ENCODE results near the gene HDDC2. TPM values are rescaled to one million over a fixed set of nuclear protein-coding genes. Genes with fewer than 3 reads are reported as not detected.

Gene HDDC2
- 10 to 100 TPM; 88.9 to 92.3 TPM for total RNA-seq

GRCh38 chr6:125301435-125302391 is at the start of gene HDDC2:
TSS of gene HDDC2 (minus strand) at chr6:125301967. CDS start at chr6:125301932, 35 bp downstream.
- peak within 1 kb of the TSS; percentile 91 for H3K4me3 Mint-ChIP-seq
- peak within 1 kb of the TSS; percentile 95 for H3K27ac Mint-ChIP-seq
- H3K36me3 Mint-ChIP-seq: peaks cover 32% of the 10 kb centered on the region
- DNase-seq: peak; percentile 57
- ChIA-PET CTCF (interaction anchor here (0.9 to 3.5 kb wide), 8 partner anchors 9 to 655 kb away, joined by 3 to 18 read pairs (median 7); partner anchors contain the start of genes HINT3, NCOA7 and TPD52L1), POLR2A (interaction anchor here (0.7 to 1.4 kb wide), 6 partner anchors 8 to 685 kb away, joined by 3 to 7 read pairs (median 4); partner anchors contain the start of genes NCOA7 and TRMT11)
- H3K27me3 Mint-ChIP-seq: no peaks in the 10 kb centered on the region
- H3K4me1 Mint-ChIP-seq (ENCODE audit: low read depth): peaks cover 54% of the 10 kb centered on the region
- intact Hi-C loops (cut with micrococcal nuclease): loop anchor here (1.0 to 5.0 kb wide), 5 partner anchors 109 to 686 kb away; partner anchors contain the start of genes HINT3, TPD52L1 and TRMT11
- H3K9me3 Mint-ChIP-seq: no peaks in the 10 kb centered on the region

GRCh38 chr6:125346926-125347563 is 45.3 kb upstream of the HDDC2 start:
- Mint-ChIP-seq H3K36me3 (no peaks in the 10 kb centered on the region), H3K27me3 (no peaks in the 10 kb centered on the region), H3K4me3 (no peak overlapping the region), H3K4me1 (ENCODE audit: low read depth) (peaks cover 5% of the 10 kb centered on the region), H3K9me3 (no peaks in the 10 kb centered on the region), H3K27ac (no peak overlapping the region)
- ChIA-PET CTCF (no interaction called here), POLR2A (no interaction called here)
- DNase-seq: no peak
- intact Hi-C loops (cut with micrococcal nuclease): no loop called here

- CTCF ChIA-PET: no interaction called here
- H3K36me3 Mint-ChIP-seq: no peaks in the 10 kb centered on the region
- H3K27ac Mint-ChIP-seq: no peak overlapping the region
- no peaks in the 10 kb centered on the region for H3K9me3 Mint-ChIP-seq
- H3K4me3 Mint-ChIP-seq: no peak overlapping the region
- H3K27me3 Mint-ChIP-seq: peaks cover 1% of the 10 kb centered on the region
- intact Hi-C loops (cut with micrococcal nuclease): no loop called here
- POLR2A ChIA-PET: no interaction called here
- no peak for DNase-seq
- peaks cover 5% of the 10 kb centered on the region for H3K4me1 Mint-ChIP-seq (ENCODE audit: low read depth)
These were observed 44.6 kb upstream of the HDDC2 start for GRCh38 chr6:125346201-125346925.

GRCh38 chr6:125341460-125341859 is 39.7 kb upstream of the HDDC2 start:
- no peak overlapping the region for H3K27ac Mint-ChIP-seq
- H3K9me3 Mint-ChIP-seq: no peaks in the 10 kb centered on the region
- H3K27me3 Mint-ChIP-seq: peaks cover 5% of the 10 kb centered on the region
- no peak overlapping the region for H3K4me3 Mint-ChIP-seq
- DNase-seq: no peak
- H3K36me3 Mint-ChIP-seq: no peaks in the 10 kb centered on the region
- POLR2A ChIA-PET: no interaction called here
- peaks cover under 1% of the 10 kb centered on the region for H3K4me1 Mint-ChIP-seq (ENCODE audit: low read depth)
- CTCF ChIA-PET: no interaction called here
- intact Hi-C loops (cut with micrococcal nuclease): no loop called here

- Mint-ChIP-seq H3K27me3 (peaks cover 7% of the 10 kb centered on the region), H3K4me3 (no peak overlapping the region), H3K27ac (no peak overlapping the region), H3K9me3 (no peaks in the 10 kb centered on the region), H3K4me1 (ENCODE audit: low read depth) (no peaks in the 10 kb centered on the region), H3K36me3 (no peaks in the 10 kb centered on the region)
- no peak for DNase-seq
- intact Hi-C loops (cut with micrococcal nuclease): no loop called here
- POLR2A ChIA-PET: no interaction called here
- CTCF ChIA-PET: no interaction called here
These were observed 39.2 kb upstream of the HDDC2 start for GRCh38 chr6:125340991-125341390.

GRCh38 chr6:125340175-125340835 is 38.5 kb upstream of the HDDC2 start:
- intact Hi-C loops (cut with micrococcal nuclease): no loop called here
- DNase-seq: no peak
- Mint-ChIP-seq H3K27me3 (peaks cover 13% of the 10 kb centered on the region), H3K4me1 (ENCODE audit: low read depth) (no peaks in the 10 kb centered on the region), H3K36me3 (no peaks in the 10 kb centered on the region), H3K4me3 (no peak overlapping the region), H3K27ac (no peak overlapping the region), H3K9me3 (no peaks in the 10 kb centered on the region)
- ChIA-PET POLR2A (no interaction called here), CTCF (no interaction called here)

GRCh38 chr6:125339653-125340052 is 37.9 kb upstream of the HDDC2 start:
- no peak overlapping the region for H3K4me3 Mint-ChIP-seq
- H3K4me1 Mint-ChIP-seq (ENCODE audit: low read depth): no peaks in the 10 kb centered on the region
- no peak overlapping the region for H3K27ac Mint-ChIP-seq
- ChIA-PET CTCF (no interaction called here), POLR2A (no interaction called here)
- no peaks in the 10 kb centered on the region for H3K36me3 Mint-ChIP-seq
- intact Hi-C loops (cut with micrococcal nuclease): no loop called here
- no peaks in the 10 kb centered on the region for H3K9me3 Mint-ChIP-seq
- no peak for DNase-seq
- peaks cover 14% of the 10 kb centered on the region for H3K27me3 Mint-ChIP-seq

GRCh38 chr6:125338381-125338780 is 36.6 kb upstream of the HDDC2 start:
- Mint-ChIP-seq H3K9me3 (no peaks in the 10 kb centered on the region), H3K4me1 (ENCODE audit: low read depth) (no peaks in the 10 kb centered on the region), H3K4me3 (no peak overlapping the region), H3K27me3 (peaks cover 17% of the 10 kb centered on the region), H3K36me3 (no peaks in the 10 kb centered on the region), H3K27ac (no peak overlapping the region)
- DNase-seq: no peak
- intact Hi-C loops (cut with micrococcal nuclease): no loop called here
- CTCF ChIA-PET: interaction anchor here (0.6 to 1.0 kb wide), 2 partner anchors 12 to 347 kb away, joined by 3 read pairs; no protein-coding TSS in a partner anchor
- POLR2A ChIA-PET: no interaction called here

- H3K4me1 Mint-ChIP-seq (ENCODE audit: low read depth): no peaks in the 10 kb centered on the region
- intact Hi-C loops (cut with micrococcal nuclease): no loop called here
- ChIA-PET CTCF (interaction anchor here (0.6 to 1.0 kb wide), 2 partner anchors 13 to 346 kb away, joined by 3 read pairs; no protein-coding TSS in a partner anchor), POLR2A (no interaction called here)
- peaks cover 21% of the 10 kb centered on the region for H3K27me3 Mint-ChIP-seq
- H3K4me3 Mint-ChIP-seq: no peak overlapping the region
- no peak overlapping the region for H3K27ac Mint-ChIP-seq
- H3K9me3 Mint-ChIP-seq: no peaks in the 10 kb centered on the region
- no peaks in the 10 kb centered on the region for H3K36me3 Mint-ChIP-seq
- no peak for DNase-seq
These were observed 35.9 kb upstream of the HDDC2 start for GRCh38 chr6:125337706-125338105.

GRCh38 chr6:125332664-125333063 is 30.9 kb upstream of the HDDC2 start:
- Mint-ChIP-seq H3K27me3 (peaks cover 21% of the 10 kb centered on the region), H3K27ac (no peak overlapping the region), H3K36me3 (no peaks in the 10 kb centered on the region), H3K4me3 (no peak overlapping the region), H3K9me3 (no peaks in the 10 kb centered on the region), H3K4me1 (ENCODE audit: low read depth) (no peaks in the 10 kb centered on the region)
- DNase-seq: no peak
- ChIA-PET CTCF (no interaction called here), POLR2A (no interaction called here)
- intact Hi-C loops (cut with micrococcal nuclease): no loop called here

- DNase-seq: no peak
- CTCF ChIA-PET: no interaction called here
- Mint-ChIP-seq H3K9me3 (no peaks in the 10 kb centered on the region), H3K27ac (no peak overlapping the region), H3K36me3 (no peaks in the 10 kb centered on the region), H3K4me3 (no peak overlapping the region), H3K27me3 (peaks cover 9% of the 10 kb centered on the region), H3K4me1 (ENCODE audit: low read depth) (no peaks in the 10 kb centered on the region)
- POLR2A ChIA-PET: no interaction called here
- intact Hi-C loops (cut with micrococcal nuclease): no loop called here
These were observed 23.8 kb upstream of the HDDC2 start for GRCh38 chr6:125325586-125325985.
